Measurements from ENCODE around the gene CDX1.

Gene CDX1

GRCh38 chr5:150184990-150185912, 18.7 kb downstream of the CDX1 start:
- DNase-seq = no peak

GRCh38 chr5:150186137-150186536, 19.6 kb downstream of the CDX1 start:
- no peak for DNase-seq

GRCh38 chr5:150186897-150187296, 20.3 kb downstream of the CDX1 start:
- no peak for DNase-seq

- DNase-seq = no peak
These were observed 21.7 kb downstream of the CDX1 start for GRCh38 chr5:150188146-150188842.

GRCh38 chr5:150189326-150189725, 22.7 kb downstream of the CDX1 start:
- no peak for DNase-seq

- no peak for DNase-seq
These were observed 23.3 kb downstream of the CDX1 start, which contains the start of gene SLC6A7 for GRCh38 chr5:150189728-150190502. Gene SLC6A7, plus strand, starts transcription at chr5:150190062. Its CDS starts 266 bp downstream, at chr5:150190328.

- no peak for DNase-seq
These were observed 24.0 kb downstream of the CDX1 start for GRCh38 chr5:150190503-150190979.

GRCh38 chr5:150190987-150191386, 24.4 kb downstream of the CDX1 start:
- no peak for DNase-seq

GRCh38 chr5:150192462-150192861, 25.9 kb downstream of the CDX1 start:
- DNase-seq = no peak

GRCh38 chr5:150195736-150196485, 29.3 kb downstream of the CDX1 start:
- DNase-seq = no peak

- no peak for DNase-seq
These were observed 29.9 kb downstream of the CDX1 start for GRCh38 chr5:150196514-150196913.

- DNase-seq = no peak
These were observed 30.4 kb downstream of the CDX1 start for GRCh38 chr5:150196986-150197385.

GRCh38 chr5:150197476-150197875, 30.9 kb downstream of the CDX1 start:
- DNase-seq = no peak

GRCh38 chr5:150202501-150202900, 35.9 kb downstream of the CDX1 start:
- DNase-seq = no peak

- DNase-seq = no peak
These were observed 37.4 kb downstream of the CDX1 start for GRCh38 chr5:150203832-150204589.

GRCh38 chr5:150204590-150204960, 38.0 kb downstream of the CDX1 start:
- DNase-seq = no peak

- no peak for DNase-seq
These were observed 39.7 kb downstream of the CDX1 start for GRCh38 chr5:150206098-150206778.

- DNase-seq = no peak
These were observed 40.2 kb downstream of the CDX1 start for GRCh38 chr5:150206779-150207115.

GRCh38 chr5:150208187-150209098, 41.9 kb downstream of the CDX1 start:
- no peak for DNase-seq

- no peak for DNase-seq
These were observed 42.6 kb downstream of the CDX1 start for GRCh38 chr5:150209099-150209635.

Measured in activated CD4-positive, alpha-beta T cell treated with anti-CD3 and anti-CD28 coated beads, Interleukin-10, Interleukin-2, amounts not matched to agents 100 ng/mL and 50 ng/mL, durations not matched to agents 16 hours and 8 hours (primary cell).